Coronary artery (tissue), 2 donors: ENCODE measurements around the gene BRF1.

Experiments used
- DNase-seq: peaks from one replicate; pipeline ENCODE4 v3.0.0-alpha.2; 2017; ENCODE audit warnings: low spot score
- H3K27ac ChIP-seq, 2 donors: fragments of 200-600 bp; sonication (generic); one replicate each; pipeline ENCODE4 v1.5.1; 2016 to 2019
- H3K4me3 ChIP-seq: fragments of 200-600 bp; sonication (generic); 2 replicates; pipeline ENCODE4 v1.5.1; 2016; ENCODE audit warnings: mild to moderate bottlenecking, moderate library complexity
- TF ChIP-seq, protein P1 (sequence below): fragments of 200-600 bp; sonication (generic); IDR thresholded peaks from one replicate; pipeline ENCODE4 v1.5.1; 2019; ENCODE audit warnings: antibody characterized with exemption

The BRF1 gene

DNA sequence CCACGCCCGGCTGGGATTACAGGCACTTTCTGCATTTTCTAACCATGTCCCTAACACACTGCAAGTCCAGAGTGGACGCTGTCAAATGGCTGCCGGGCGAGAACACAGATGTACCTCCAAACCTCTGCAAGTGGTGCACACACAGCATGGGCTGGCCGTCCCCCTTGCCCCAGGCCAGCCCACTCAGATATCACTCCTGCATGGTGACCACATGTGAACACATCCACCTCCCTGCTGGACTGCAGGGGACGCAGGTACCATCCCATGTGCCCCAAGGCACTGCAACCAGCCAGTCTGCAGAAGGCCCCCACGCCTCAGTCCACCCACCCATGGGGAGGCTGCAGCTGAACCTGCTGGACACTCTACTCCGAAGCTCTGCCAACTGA, 14.0 kb downstream of the BRF1 start:
- Histone ChIP-seq H3K4me3 (no peak overlapping the region), H3K27ac (no peak overlapping the region)
- no peak for DNase-seq
- TF ChIP-seq, protein P1, sequence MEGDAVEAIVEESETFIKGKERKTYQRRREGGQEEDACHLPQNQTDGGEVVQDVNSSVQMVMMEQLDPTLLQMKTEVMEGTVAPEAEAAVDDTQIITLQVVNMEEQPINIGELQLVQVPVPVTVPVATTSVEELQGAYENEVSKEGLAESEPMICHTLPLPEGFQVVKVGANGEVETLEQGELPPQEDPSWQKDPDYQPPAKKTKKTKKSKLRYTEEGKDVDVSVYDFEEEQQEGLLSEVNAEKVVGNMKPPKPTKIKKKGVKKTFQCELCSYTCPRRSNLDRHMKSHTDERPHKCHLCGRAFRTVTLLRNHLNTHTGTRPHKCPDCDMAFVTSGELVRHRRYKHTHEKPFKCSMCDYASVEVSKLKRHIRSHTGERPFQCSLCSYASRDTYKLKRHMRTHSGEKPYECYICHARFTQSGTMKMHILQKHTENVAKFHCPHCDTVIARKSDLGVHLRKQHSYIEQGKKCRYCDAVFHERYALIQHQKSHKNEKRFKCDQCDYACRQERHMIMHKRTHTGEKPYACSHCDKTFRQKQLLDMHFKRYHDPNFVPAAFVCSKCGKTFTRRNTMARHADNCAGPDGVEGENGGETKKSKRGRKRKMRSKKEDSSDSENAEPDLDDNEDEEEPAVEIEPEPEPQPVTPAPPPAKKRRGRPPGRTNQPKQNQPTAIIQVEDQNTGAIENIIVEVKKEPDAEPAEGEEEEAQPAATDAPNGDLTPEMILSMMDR = no peak

DNA sequence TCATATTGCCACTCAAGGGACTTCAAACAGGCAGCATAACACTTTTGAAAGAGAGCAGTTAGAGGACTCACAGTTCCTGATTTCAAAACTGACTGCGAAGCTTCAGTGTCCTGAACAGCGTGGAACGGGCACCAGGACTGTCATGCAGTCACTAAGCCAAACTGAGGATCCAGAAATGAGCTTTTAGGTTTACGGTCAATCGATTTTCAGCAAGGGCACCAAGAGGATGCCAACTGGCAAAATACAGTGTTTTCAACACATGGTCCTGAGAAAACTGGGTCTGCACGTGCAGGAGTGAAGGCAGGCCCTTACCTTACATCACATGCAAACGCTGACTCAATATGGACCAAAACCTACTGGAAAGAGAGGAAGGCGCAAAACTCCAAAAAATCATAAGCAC, 15.6 kb downstream of the BRF1 start:
- Histone ChIP-seq H3K27ac (no peak overlapping the region), H3K4me3 (no peak overlapping the region)
- TF ChIP-seq, protein P1 = no peak
- no peak for DNase-seq

DNA sequence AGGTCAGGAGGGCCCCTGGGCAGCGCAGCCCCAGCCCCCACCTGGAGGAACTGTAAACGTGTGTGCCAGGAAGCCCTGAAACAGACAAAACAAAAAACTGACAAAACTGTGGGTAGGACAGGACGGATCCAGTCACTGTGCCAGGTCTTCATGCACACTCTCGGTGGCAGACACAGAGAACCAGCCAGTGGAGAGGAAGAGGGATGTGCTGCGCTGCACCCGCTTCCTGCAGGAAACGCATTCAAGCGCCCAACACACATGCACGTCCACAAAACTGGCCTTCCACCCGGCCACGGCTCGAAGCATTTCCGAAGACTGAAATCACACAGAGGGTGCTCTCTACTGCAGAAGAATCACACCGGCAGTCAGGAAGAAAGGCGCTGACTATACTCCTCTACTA, 16.9 kb downstream of the BRF1 start:
- DNase-seq = no peak
- TF ChIP-seq, protein P1 = no peak
- Histone ChIP-seq H3K27ac (no peak overlapping the region), H3K4me3 (no peak overlapping the region)

DNA sequence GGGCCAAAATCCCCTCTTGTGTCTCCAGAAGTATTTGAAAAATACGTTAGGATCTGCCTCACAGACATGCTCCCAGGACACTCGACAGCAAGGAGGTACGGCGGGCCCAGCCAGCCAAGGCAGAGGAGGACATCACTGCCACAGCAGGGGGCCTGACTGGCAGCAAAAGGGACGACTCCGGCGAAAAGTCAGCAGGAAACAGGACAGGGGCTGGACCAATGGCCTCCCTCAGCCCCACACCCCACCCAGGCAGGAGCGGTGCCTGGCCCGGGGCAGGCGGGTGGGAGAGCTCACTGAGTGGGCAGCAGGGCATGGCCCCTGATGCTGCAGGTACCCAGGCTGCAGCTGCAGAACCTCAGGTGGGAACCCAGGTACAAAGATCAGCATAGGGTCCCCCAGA, 17.8 kb downstream of the BRF1 start:
- no peak overlapping the region for H3K27ac ChIP-seq
- TF ChIP-seq, protein P1 = no peak
- no peak overlapping the region for H3K4me3 ChIP-seq
- DNase-seq = no peak

DNA sequence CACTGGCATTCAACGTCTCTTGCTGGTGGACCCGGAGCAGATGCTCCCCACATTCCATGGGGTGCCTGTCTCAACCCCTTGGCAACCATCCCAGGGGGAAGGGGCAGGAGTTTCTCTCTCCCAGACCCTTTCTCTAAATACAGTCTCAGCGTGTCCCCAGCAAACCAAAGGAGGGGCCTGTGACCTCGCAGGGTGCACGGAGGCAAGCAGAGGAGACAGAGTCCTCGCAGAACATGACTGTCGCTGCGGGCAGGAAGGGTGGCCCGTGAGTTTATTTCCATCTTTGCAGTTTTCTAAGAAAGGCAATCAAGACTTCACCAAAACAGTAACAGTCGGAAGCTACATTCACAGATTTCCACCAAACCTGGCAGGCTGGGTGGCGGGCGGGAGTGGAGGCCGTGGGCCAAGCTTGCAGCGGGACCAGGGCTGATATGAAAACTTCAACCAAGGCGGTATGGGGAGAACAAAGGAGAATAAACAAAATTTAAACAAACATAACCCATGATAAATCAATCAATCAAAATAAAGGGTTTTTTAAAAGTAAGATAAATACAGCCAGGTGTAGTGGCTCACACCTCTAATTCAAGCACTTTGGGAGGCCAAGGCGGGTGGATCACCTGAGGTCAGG, 18.6 kb downstream of the BRF1 start:
- Histone ChIP-seq H3K4me3 (no peak overlapping the region), H3K27ac (no peak overlapping the region)
- no peak for DNase-seq
- TF ChIP-seq, protein P1 = no peak

DNA sequence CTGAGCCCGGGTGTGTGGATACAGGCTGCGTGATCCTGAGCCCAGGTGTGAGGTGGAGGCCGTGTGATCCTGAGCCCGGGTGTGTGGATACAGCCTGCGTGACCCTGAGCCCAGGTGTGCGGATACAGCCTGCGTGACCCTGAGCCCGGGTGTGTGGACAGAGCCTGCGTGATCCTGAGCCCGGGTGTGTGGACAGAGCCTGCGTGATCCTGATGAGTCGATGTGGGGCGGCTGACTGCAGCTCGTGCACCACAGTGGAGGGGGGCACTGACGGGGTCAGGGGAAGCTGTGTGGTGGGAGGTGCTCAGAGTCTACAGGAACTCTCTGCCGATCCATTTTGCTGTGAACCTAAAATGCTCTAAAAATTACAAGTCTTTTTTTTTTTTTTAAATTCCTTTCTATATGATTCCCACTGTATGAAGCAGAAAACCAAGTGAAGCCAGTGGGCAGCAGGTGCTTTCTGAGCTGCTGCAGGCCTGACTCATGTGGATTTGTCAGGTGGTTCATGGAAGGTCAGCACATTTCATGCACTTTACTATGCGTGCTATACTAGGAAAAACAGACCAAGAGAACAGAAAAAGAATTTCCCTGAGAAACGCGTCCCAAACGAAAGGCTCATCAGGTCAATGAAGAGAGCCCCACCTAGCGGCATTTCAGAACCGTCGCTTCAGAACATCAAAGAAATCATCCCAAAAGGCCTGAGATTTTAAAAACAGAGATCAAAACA, 19.3 kb downstream of the BRF1 start:
- no peak for DNase-seq
- TF ChIP-seq, protein P1 = no peak
- H3K27ac ChIP-seq = no peak overlapping the region
- H3K4me3 ChIP-seq = no peak overlapping the region

DNA sequence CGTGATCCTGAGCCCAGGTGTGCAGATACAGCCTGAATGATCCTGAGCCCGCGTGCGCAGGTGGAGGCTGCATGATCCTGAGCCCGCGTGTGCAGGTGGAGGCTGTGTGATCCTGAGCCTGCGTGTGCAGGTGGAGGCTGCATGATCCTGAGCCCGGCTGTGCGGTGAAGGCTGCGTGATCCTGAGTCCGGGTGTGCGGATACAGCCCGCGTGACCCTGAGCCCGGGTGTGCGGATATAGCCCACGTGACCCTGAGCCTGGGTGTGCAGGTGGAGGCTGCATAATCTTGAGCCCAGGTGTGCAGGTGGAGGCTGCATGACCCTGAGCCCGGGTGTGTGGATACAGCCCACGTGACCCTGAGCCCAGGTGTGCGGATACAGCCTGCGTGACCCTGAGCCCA, 20.3 kb downstream of the BRF1 start:
- Histone ChIP-seq H3K27ac (no peak overlapping the region), H3K4me3 (no peak overlapping the region)
- DNase-seq = no peak
- TF ChIP-seq, protein P1 = no peak
